Measurements from ENCODE around the gene PLXNB3.

DNA sequence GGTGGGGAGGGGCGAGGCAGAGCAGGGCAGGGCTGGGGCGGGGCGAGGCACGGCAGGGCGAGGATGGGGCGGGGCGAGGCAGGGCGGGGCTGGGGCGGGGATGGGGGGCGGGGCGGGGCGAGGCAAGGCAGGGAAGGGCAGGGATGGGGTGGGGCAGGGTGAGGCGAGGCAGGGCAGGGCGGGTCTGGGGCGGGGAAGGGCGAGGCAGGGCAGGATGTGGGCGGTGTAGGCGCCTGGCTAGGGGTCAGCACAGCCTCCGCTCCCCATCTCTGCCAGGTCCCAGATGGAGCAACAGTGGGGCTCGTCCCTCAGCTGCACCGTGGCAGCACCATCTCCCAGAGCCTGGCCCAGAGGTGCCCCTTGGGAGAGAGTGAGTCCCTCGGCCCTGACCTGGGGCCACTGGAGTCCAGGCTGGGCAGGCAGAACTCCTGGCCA, 12.6 kb downstream of the PLXNB3 start:
- TF ChIP-seq EZH2phosphoT487 (conservative IDR thresholded peaks at IDR 0.05; ENCODE audit: low read length), result no peak
- TF ChIP-seq, protein P1, sequence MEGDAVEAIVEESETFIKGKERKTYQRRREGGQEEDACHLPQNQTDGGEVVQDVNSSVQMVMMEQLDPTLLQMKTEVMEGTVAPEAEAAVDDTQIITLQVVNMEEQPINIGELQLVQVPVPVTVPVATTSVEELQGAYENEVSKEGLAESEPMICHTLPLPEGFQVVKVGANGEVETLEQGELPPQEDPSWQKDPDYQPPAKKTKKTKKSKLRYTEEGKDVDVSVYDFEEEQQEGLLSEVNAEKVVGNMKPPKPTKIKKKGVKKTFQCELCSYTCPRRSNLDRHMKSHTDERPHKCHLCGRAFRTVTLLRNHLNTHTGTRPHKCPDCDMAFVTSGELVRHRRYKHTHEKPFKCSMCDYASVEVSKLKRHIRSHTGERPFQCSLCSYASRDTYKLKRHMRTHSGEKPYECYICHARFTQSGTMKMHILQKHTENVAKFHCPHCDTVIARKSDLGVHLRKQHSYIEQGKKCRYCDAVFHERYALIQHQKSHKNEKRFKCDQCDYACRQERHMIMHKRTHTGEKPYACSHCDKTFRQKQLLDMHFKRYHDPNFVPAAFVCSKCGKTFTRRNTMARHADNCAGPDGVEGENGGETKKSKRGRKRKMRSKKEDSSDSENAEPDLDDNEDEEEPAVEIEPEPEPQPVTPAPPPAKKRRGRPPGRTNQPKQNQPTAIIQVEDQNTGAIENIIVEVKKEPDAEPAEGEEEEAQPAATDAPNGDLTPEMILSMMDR (IDR thresholded peaks at IDR 0.05; ENCODE audit: insufficient read depth, low read length, poor library complexity, severe bottlenecking), result no peak
